Right lobe of liver (tissue), 6 donors: ENCODE measurements around the gene CFAP100. TPM values are rescaled to one million over a fixed set of nuclear protein-coding genes. Genes with fewer than 3 reads are reported as not detected.

ENCODE experiments used
- ATAC-seq, 4 donors: fragments of 200-7000 bp; cut with Tn5 transposase; one replicate each; pipeline ENCODE4 v1.9.1; 2020; ENCODE audit warnings: mild to moderate bottlenecking in 4 of 4, moderate library complexity in 4 of 4
- DNase-seq, 3 donors: peaks; one replicate each; pipeline ENCODE4 v3.0.0-alpha.2; 2020
- H3K27ac ChIP-seq, 3 donors: fragments of 200-600 bp; one replicate each; pipeline ENCODE4 v1.8.0; 2022
- H3K27me3 ChIP-seq, 2 donors: fragments of 200-600 bp; one replicate each; pipeline ENCODE4 v1.8.0; 2022
- H3K36me3 ChIP-seq, 4 donors: fragments of 200-600 bp; sonication (generic) in 1 of 4; one replicate each; pipeline versions ENCODE4 v1.5.1 to v1.8.0; 2017 to 2022; ENCODE audit warnings: control low read depth in 1 of 4
- H3K4me1 ChIP-seq, 4 donors: fragments of 200-600 bp; sonication (generic) in 1 of 4; one replicate each; pipeline versions ENCODE4 v1.5.1 to v1.8.0; 2017 to 2022; ENCODE audit warnings: control low read depth in 1 of 4
- H3K4me3 ChIP-seq, 3 donors: fragments of 200-600 bp; one replicate each; pipeline ENCODE4 v1.8.0; 2022
- H3K9me3 ChIP-seq, 4 donors: fragments of 200-600 bp; sonication (generic) in 1 of 4; one replicate each; pipeline versions ENCODE4 v1.5.1 to v1.8.0; 2017 to 2022; ENCODE audit warnings: control low read depth in 1 of 4
- POLR2A ChIP-seq: fragments of 450-650 bp; IDR thresholded peaks from one replicate; pipeline ENCODE4 v1.6.1; 2017; ENCODE audit warnings: antibody characterized with exemption, mild to moderate bottlenecking
- WGBS: methylation state at CpG from one replicate; pipeline ENCODE4 v1.1.6; 2018; ENCODE audit warnings: low coverage, low lambda C conversion rate; ENCODE audit not compliant: insufficient coverage; ENCODE audit errors: missing lambda C conversion rate; 5-methylcytosine and 5-hydroxymethylcytosine counted together
- intact Hi-C, 2 donors: fragments of 100-400 bp; cut with DNase I; formaldehyde crosslinking; loops; one replicate each; pipeline versions ENCODE4 v1.11.2 to v1.14.1; 2022
- total RNA-seq, 6 experiments: library from RNA; depleted of rRNA in 2 of 6; stranded (reverse); fragments of >200 nt in 2 of 6; fragmentation: NEBNext Ultra II Directional in 3 of 6; extraction: Animal tissue kit (Norgen Biotek cat#: 25700) in 3 of 6; gene quantifications; one replicate each; pipeline versions ENCODE4 v1.1.0 to v1.2.4, GENCODE V29; 2016 to 2023
- TF ChIP-seq, protein P1 (sequence below), 4 donors: fragments of 200-600 bp in 3 of 4; fragments of 450-650 bp in 1 of 4; IDR thresholded peaks; one replicate each; pipeline versions ENCODE4 v1.5.1 to v1.8.0; 2016 to 2022; ENCODE audit warnings: antibody characterized with exemption in 4 of 4, mild to moderate bottlenecking in 2 of 4
- donor health status: DM: no; HTN: yes; CAD: no.
- donor health status: DM: no; HTN: no; CAD: no.
- donor health status: DM: no; HTN: no; CAD: no.
- donor health status: DM: no; HTN: yes; CAD: no.
- donor health status: DM: no; HTN: yes; CAD: no.

CFAP100 gene
- total RNA-seq, 6 experiments from 2014 or later: not detected

GRCh38 chr3:126484662-126485061, 90.0 kb downstream of the CFAP100 start:
- DNase-seq: peak in 2 of 3 donors; percentile 9 to 42
- 71% methylated on average over 3 of the region's 3 CpGs for WGBS

GRCh38 chr3:126485176-126485897, 90.6 kb downstream of the CFAP100 start:
- TF ChIP-seq POLR2A: no peak
- TF ChIP-seq, protein P1, sequence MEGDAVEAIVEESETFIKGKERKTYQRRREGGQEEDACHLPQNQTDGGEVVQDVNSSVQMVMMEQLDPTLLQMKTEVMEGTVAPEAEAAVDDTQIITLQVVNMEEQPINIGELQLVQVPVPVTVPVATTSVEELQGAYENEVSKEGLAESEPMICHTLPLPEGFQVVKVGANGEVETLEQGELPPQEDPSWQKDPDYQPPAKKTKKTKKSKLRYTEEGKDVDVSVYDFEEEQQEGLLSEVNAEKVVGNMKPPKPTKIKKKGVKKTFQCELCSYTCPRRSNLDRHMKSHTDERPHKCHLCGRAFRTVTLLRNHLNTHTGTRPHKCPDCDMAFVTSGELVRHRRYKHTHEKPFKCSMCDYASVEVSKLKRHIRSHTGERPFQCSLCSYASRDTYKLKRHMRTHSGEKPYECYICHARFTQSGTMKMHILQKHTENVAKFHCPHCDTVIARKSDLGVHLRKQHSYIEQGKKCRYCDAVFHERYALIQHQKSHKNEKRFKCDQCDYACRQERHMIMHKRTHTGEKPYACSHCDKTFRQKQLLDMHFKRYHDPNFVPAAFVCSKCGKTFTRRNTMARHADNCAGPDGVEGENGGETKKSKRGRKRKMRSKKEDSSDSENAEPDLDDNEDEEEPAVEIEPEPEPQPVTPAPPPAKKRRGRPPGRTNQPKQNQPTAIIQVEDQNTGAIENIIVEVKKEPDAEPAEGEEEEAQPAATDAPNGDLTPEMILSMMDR (IDR thresholded peaks at IDR 0.05): no peak
- peaks cover 0 to 25% (median 0%) of the 10 kb centered on the region in 4 donors for H3K36me3 ChIP-seq
- no peak overlapping the region for H3K4me3 ChIP-seq
- intact Hi-C loops: no loop called here
- ATAC-seq (no peak), DNase-seq (peak in 2 of 3 donors; percentile 5 to 39)
- no peak overlapping the region for H3K27ac ChIP-seq
- no peaks in the 10 kb centered on the region for H3K9me3 ChIP-seq
- 87% methylated on average over 5 of the region's 8 CpGs for WGBS
- H3K4me1 ChIP-seq: peaks cover 0 to 37% (median 4%) of the 10 kb centered on the region in 4 donors
- no peaks in the 10 kb centered on the region for H3K27me3 ChIP-seq

More at GRCh38 chr3:126484662-126485061, 90.0 kb downstream of the CFAP100 start:
- Histone ChIP-seq H3K4me1 (peaks cover 0 to 37% (median 4%) of the 10 kb centered on the region in 4 donors), H3K36me3 (peaks cover 0 to 20% (median 0%) of the 10 kb centered on the region in 4 donors), H3K4me3 (no peak overlapping the region), H3K9me3 (no peaks in the 10 kb centered on the region), H3K27me3 (no peaks in the 10 kb centered on the region), H3K27ac (no peak overlapping the region)
- TF ChIP-seq, protein P1 (IDR thresholded peaks at IDR 0.05): no peak
- intact Hi-C loops: no loop called here
- ATAC-seq: no peak

DNA sequence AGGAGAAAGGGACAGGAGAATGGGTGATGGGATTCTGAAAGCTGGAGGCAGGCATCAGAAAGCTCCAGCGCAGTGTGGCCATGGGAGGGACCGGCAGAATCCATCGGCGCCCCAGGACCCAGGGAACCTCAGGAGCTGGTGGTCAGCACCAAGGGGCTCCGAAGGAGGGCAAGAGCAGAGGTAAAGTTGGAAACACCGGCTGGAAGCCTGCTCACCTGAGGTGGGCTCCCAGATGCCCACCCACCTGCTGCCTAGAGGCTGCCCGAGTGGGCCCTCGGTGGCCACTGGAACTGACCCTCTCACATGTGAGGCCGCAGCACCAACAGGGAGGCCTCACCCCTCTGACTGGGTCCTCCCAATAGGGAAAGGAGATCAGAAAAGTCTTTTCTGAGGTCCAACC, 91.2 kb downstream of the CFAP100 start:
- WGBS: 91% methylated on average over 4 of the region's 9 CpGs
- no peak for TF ChIP-seq POLR2A
- TF ChIP-seq, protein P1 (IDR thresholded peaks at IDR 0.05): no peak
- Histone ChIP-seq H3K4me1 (peaks cover 0 to 37% (median 4%) of the 10 kb centered on the region in 4 donors), H3K27me3 (no peaks in the 10 kb centered on the region), H3K9me3 (no peaks in the 10 kb centered on the region), H3K27ac (no peak overlapping the region), H3K4me3 (no peak overlapping the region), H3K36me3 (peaks cover 0 to 25% (median 0%) of the 10 kb centered on the region in 4 donors)
- no peak for ATAC-seq
- intact Hi-C loops: no loop called here
- DNase-seq: peak in 2 of 3 donors; percentile 11 to 43

Other genes starting within 250 kb of the CFAP100 start
- 100 to 1,000 TPM in 5 of 6 experiments, 10 to 100 TPM in 1; 94.9 to 962 (median 353) TPM for gene ALDH1L1, start 214.3 kb upstream of the CFAP100 start, total RNA-seq
- gene KLF15, start 37.5 kb upstream of the CFAP100 start, total RNA-seq: 100 to 1,000 TPM in 2 of 6 experiments, 10 to 100 TPM in 4; 14.4 to 112 (median 89.3) TPM
- 10 to 100 TPM; 16.4 to 30.2 (median 24.0) TPM for gene ZXDC, start 81.0 kb downstream of the CFAP100 start, total RNA-seq
- gene UROC1, start 122.9 kb downstream of the CFAP100 start, total RNA-seq: 100 to 1,000 TPM in 1 of 6 experiments, 10 to 100 TPM in 5; 15.1 to 101 (median 55.8) TPM
- gene CHST13, start 129.2 kb downstream of the CFAP100 start, total RNA-seq: 10 to 100 TPM; 23.5 to 48.9 (median 28.2) TPM
- gene C3orf22, start 164.0 kb downstream of the CFAP100 start, total RNA-seq: not detected